Neural cell (in vitro differentiated cells): ENCODE measurements around the gene RAD51B.

Source experiments
- CTCF ChIP-seq: fragments of 450-650 bp; IDR thresholded peaks from 2 replicates; pipeline ENCODE4 v1.5.1; 2014; ENCODE audit warnings: antibody characterized with exemption, mild to moderate bottlenecking, moderate library complexity; ENCODE audit not compliant: poor library complexity, severe bottlenecking
- EP300 ChIP-seq: fragments of 450-650 bp; conservative IDR thresholded peaks from 2 replicates; pipeline ENCODE4 v1.6.1; 2014; ENCODE audit warnings: antibody characterized with exemption, mild to moderate bottlenecking, moderate library complexity; ENCODE audit not compliant: poor library complexity, severe bottlenecking
- EZH2 ChIP-seq: fragments of 200-600, 300-800 bp; shearing (Covaris generic), sonication (generic); IDR thresholded peaks from 2 replicates; pipeline ENCODE4 v1.6.1; 2014; ENCODE audit warnings: antibody characterized with exemption, low read length, borderline replicate concordance, mild to moderate bottlenecking; ENCODE audit not compliant: insufficient read depth, poor library complexity, severe bottlenecking
- MXI1 ChIP-seq: fragments of 450-650 bp; conservative IDR thresholded peaks from 2 replicates; pipeline ENCODE4 v1.6.1; 2014; ENCODE audit warnings: antibody characterized with exemption, mild to moderate bottlenecking; ENCODE audit not compliant: poor library complexity, severe bottlenecking
- TAF1 ChIP-seq: IDR thresholded peaks from 2 replicates; pipeline ENCODE4 v1.6.1; 2012; ENCODE audit warnings: low read depth

DNA sequence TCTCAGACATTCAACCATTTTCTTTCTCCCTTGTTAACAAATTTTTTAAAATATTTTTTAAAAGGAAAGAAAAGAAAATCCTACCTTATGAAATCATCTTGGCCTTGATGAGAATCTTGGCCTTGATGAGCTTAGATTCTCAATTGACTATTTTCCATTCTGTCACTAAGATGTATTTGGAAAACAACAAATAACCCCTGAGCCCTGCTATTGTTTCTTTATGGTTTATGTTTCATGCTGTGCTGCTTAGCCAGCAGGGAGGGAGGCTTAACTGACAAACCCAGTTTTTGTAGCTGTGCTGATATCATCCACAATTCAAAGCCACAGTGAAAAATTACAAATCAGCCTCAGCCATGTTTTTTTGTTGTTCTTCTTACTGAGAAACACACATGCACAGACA lies 404.1 kb downstream of the RAD51B start:
- TF ChIP-seq EP300 (no peak), CTCF (no peak), TAF1 (no peak), EZH2 (no peak), MXI1 (no peak)
